Measurements from ENCODE around the gene HOXA10. TPM values are rescaled to one million over a fixed set of nuclear protein-coding genes. Genes with fewer than 3 reads are reported as not detected.

Gene HOXA10
- total RNA-seq, 4 donors from 2014 or later: 15.7 to 28.4 (median 19.8) TPM

- Histone ChIP-seq H3K27me3 (peaks cover 0 to 18% of the 10 kb centered on the region in 2 donors), H3K9me3 (peaks cover 0 to 13% (median 0%) of the 10 kb centered on the region in 4 donors), H3K4me1 (peaks cover 0 to 23% (median 6%) of the 10 kb centered on the region in 4 donors), H3K27ac (peak overlapping the region; percentile 57 to 89 (median 77)), H3K36me3 (no peaks in the 10 kb centered on the region), H3K4me3 (peak overlapping the region; percentile 9 to 81 (median 58))
- DNase-seq: peak in 1 of 3 donors; percentile 70
- TF ChIP-seq, protein P1, sequence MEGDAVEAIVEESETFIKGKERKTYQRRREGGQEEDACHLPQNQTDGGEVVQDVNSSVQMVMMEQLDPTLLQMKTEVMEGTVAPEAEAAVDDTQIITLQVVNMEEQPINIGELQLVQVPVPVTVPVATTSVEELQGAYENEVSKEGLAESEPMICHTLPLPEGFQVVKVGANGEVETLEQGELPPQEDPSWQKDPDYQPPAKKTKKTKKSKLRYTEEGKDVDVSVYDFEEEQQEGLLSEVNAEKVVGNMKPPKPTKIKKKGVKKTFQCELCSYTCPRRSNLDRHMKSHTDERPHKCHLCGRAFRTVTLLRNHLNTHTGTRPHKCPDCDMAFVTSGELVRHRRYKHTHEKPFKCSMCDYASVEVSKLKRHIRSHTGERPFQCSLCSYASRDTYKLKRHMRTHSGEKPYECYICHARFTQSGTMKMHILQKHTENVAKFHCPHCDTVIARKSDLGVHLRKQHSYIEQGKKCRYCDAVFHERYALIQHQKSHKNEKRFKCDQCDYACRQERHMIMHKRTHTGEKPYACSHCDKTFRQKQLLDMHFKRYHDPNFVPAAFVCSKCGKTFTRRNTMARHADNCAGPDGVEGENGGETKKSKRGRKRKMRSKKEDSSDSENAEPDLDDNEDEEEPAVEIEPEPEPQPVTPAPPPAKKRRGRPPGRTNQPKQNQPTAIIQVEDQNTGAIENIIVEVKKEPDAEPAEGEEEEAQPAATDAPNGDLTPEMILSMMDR (IDR thresholded peaks at IDR 0.05): no peak
These were observed 8.1 kb downstream of the HOXA10 start for GRCh38 chr7:27165996-27166530.

DNA sequence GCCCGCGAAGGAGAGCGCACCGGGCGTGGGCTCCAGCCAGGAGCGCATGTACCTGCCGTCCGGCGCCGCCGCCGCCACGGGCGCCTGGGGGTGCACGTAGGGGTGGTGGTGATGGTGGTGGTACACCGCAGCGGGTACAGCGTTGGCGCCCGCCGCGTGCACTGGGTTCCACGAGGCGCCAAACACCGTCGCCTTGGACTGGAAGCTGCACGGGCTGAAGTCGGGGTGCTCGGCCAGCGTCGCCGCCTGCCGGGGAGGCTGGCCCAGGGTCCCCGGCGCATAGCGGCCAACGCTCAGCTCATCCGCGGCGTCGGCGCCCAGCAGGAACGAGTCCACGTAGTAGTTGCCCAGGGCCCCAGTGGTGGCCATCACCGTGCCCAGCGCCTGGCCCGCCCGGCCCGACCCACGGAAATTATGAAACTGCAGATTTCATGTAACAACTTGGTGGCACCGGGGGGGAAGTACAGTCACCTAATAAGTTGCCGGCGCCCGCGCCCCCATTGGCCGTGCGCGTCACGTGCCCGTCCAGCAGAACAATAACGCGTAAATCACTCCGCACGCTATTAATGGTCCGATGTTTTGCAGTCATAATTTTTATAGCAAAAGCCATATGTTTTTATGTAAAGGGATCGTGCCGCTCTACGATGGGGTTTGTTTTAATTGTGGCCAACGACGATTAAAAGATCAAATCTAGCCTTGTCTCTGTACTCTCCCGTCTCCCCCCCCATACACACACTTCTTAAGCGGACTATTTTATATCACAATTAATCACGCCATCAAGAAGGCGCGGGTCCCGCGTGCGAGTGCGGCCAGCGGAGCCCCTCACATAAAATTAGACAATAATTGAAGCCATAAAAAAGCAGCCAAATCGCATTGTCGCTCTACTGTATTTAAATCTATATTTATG is 8.8 kb downstream of the HOXA10 start, which contains the start of gene HOXA9:
Gene HOXA9 (minus strand): TSS at position 449 of the 907 bp plus-strand sequence. CDS start 80 bp downstream, at position 369.
- Histone ChIP-seq H3K9me3 (peaks cover 0 to 13% (median 0%) of the 10 kb centered on the region in 4 donors), H3K36me3 (no peaks in the 10 kb centered on the region), H3K4me1 (peaks cover 0 to 27% (median 9%) of the 10 kb centered on the region in 4 donors), H3K4me3 (peak within 1 kb of the TSS; percentile 32 to 81 (median 58)), H3K27me3 (peaks cover 0 to 18% of the 10 kb centered on the region in 2 donors), H3K27ac (peak within 1 kb of the TSS; percentile 57 to 89 (median 77))
- TF ChIP-seq, protein P1 (IDR thresholded peaks at IDR 0.05): peak in 2 of 6 experiments; percentile 23 to 28
- peak; percentile 68 to 86 for TF ChIP-seq POLR2A (IDR thresholded peaks at IDR 0.05)
- peak; percentile 48 to 94 (median 91) for DNase-seq

DNA sequence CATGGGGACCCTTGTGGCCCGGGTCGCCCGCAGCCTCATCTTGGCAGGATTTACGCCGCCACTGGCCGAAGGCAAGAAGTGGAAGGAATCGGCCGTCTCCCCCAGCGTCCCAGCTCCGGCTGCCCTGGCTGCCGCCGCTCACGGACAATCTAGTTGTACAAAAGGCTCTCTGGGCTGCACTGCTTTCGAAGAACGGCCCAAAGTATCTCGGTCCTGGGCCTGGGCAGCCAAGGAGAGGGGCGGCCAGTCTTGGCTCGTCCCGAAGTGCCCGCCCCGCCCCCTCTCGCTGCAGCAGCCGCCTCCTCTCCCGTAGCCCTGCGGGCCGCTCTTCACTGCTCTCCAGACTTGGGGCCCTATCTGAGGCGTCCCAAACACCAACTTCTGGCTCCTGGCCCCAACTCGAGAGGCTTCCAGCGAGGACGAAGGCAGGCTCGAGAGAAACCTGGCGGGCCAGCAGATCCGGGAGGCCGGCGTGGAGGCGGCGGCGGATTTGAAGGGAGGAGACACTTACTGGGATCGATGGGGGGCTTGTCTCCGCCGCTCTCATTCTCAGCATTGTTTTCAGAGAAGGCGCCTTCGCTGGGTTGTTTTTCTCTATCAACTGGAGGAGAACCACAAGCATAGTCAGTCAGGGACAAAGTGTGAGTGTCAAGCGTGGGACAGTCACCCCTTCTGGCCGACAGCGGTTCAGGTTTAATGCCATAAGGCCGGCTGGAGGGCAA is 9.6 kb downstream of the HOXA10 start:
- peaks cover 0 to 31% (median 9%) of the 10 kb centered on the region in 4 donors for H3K4me1 ChIP-seq

GRCh38 chr7:27164045-27164366 is 10.1 kb downstream of the HOXA10 start:
- H3K4me1 ChIP-seq: peaks cover 0 to 31% (median 9%) of the 10 kb centered on the region in 4 donors
- no peak for DNase-seq
- peak overlapping the region; percentile 57 to 89 (median 77) for H3K27ac ChIP-seq
- peak overlapping the region; percentile 32 to 81 (median 58) for H3K4me3 ChIP-seq
- TF ChIP-seq, protein P1 (IDR thresholded peaks at IDR 0.05): no peak
- no peak for TF ChIP-seq POLR2A (IDR thresholded peaks at IDR 0.05)
- no peaks in the 10 kb centered on the region for H3K36me3 ChIP-seq
- H3K9me3 ChIP-seq: peaks cover 0 to 13% (median 0%) of the 10 kb centered on the region in 4 donors
- H3K27me3 ChIP-seq: peaks cover 0 to 10% of the 10 kb centered on the region in 2 donors

More for the DNA sequence above, 9.6 kb downstream of the HOXA10 start:
- Histone ChIP-seq H3K27ac (peak overlapping the region; percentile 57 to 89 (median 77)), H3K4me3 (peak overlapping the region; percentile 32 to 81 (median 58)), H3K27me3 (peaks cover 0 to 12% of the 10 kb centered on the region in 2 donors), H3K9me3 (peaks cover 0 to 13% (median 0%) of the 10 kb centered on the region in 4 donors), H3K36me3 (no peaks in the 10 kb centered on the region)
- TF ChIP-seq POLR2A (IDR thresholded peaks at IDR 0.05): no peak
- TF ChIP-seq, protein P1 (IDR thresholded peaks at IDR 0.05): peak in 3 of 6 experiments; percentile 6 to 31 (median 30)
- DNase-seq: peak in 2 of 3 donors; percentile 66 to 82
